DLD1 (cell line): ENCODE data around the gene CREB3L1.

Source experiments
- in situ Hi-C: cut with HindIII; loops from 2 replicates; pipeline ENCODE4 v1.10.0; 2017; ENCODE audit warnings: low sequenced_read_pairs

CREB3L1 gene

DNA sequence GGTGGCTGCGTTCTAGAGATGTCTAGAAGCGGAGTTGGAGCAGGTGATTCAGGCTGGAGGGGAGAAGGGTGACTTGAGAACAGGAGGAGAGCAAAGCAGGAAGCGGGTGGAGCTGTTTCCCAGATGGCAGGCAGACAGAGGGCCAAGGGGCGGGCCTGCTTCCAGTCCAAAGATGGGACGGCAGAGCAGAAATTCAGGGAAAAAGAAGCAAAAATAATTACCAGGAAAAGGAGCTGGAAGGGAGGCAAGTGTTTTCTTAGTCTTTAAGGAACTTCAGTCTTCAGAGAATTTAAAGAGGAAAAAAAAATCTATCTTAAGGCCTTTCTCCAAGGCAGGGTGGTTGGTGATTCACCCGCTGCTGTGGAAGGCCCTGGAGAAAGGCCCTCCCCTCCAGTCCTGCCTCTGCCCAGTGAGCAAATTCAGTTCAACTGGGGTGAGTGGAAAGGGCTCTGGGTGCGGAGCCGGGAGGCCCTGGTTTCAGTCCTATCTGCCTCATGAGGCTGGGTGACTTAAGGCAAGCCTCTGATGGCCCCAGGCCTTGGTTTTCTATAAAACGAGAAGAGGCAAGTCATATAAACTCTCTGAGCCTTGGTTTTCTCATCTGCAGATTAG is 4.5 kb upstream of the CREB3L1 start:
- in situ Hi-C loops = no loop called here

DNA sequence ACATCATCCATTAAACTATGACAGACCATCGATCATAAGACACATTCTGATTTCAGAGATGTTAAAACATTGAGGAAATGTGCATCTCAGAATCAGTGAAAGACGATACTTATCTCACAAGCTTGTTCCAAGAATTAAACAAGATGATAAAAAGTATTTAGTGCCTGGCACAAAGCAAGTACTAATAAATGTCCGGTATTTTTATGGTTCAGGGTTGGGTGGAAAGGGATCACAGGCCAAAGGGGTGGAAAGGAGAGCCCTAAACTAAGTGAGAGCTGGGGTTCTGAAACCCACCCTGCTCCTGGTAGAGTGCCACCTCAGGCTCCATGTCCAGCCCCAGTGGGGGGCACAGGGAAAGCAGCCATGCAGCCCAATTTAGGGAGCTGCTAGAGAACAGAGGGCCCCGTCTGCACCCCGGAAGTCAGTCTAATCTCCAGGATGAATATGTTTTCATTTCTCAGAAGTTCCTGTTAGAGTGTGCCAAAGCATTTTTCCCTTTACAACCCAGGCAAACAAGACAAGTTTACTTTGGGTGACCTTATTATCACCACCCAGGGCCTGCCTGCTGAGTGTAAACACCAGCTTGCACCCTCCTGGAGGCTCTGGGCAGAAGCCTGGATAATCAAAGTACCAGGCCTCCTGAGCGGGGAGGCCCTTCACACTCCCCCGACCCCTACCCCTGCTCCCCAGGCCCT is 3.8 kb upstream of the CREB3L1 start:
- in situ Hi-C loops = no loop called here

DNA sequence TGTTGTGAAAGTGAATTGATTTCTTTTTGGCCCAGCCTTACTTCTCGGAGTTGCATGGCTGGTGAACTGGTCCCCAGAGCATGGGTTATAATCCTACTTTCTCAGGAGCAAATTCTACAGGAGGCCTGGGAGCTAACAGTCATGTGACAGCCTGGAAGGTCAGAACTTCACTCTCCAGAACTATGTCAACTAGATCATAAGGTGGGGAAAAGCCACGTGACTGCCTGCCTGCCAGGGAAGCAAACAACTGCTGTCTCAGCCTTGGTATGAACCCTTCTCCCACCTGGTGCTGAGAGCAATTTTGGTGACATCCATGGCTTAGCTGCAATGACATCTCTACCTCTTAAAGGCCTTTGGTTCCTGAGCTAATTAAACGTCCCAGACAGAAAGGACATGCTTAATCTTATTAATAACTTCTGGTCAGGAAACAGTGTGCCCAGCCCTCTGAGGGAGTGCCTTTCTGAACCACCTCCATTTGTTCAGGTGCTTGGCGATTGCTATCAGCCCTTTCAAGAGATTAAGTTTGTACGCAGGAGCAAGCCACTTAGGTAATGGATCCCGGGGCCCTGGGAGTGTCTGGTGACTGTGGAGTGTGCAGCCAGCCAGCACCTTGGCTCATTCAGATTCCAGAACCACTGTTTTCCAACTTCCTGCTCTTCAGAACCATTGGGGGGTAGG is 1.4 kb upstream of the CREB3L1 start:
- in situ Hi-C loops = no loop called here

- in situ Hi-C loops = no loop called here
These were observed 195 bp upstream of the CREB3L1 start for GRCh38 chr11:46277313-46277621.

GRCh38 chr11:46278387-46279125 is 1.1 kb downstream of the CREB3L1 start:
- in situ Hi-C loops = no loop called here

DNA sequence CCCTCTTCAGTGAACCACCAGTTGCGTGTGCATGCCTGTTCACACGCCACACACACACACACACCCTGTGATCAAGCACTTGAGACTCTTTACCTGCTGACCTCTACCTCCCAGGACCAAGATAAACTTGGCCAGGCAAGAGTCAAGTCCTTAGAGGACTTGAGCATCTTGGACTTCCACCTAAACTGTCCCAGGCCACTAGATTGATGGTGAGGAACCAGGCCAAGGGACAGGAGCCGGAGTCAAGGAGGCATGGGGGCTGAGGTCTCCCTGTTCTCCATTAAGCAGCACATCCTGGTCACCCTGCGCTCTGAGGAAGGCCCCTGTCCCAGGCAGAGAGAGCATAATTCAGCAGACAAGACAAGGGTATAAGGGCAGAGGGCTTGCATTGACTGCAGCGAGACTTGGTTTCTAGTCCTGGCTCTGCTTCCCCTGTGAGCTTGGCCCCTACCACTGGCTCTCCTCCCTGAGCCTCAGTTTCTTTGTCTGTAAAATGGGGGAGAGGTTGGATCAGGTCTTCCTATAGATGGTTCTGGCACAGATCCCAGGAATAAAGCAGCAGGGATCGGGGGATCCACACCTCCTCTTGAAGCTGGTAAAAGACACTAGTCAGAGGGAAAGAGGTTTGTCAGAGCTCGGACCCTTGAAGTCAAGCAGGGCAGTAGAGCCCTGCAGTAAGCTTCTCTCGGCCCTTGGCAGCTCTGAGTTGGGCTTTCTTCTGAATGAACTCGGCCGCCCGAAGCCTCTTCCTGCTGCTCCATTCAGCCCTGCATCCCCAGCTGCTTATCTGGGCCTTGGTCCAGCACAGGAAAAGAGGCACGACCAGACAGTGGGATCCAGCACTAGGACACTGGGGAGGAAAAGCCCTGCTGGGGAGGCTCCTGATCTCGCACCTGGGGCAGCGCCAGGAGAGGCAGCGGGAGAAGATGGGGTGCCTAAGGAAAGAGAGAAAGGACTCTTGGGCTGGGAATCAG is 2.0 kb downstream of the CREB3L1 start:
- in situ Hi-C loops = no loop called here

DNA sequence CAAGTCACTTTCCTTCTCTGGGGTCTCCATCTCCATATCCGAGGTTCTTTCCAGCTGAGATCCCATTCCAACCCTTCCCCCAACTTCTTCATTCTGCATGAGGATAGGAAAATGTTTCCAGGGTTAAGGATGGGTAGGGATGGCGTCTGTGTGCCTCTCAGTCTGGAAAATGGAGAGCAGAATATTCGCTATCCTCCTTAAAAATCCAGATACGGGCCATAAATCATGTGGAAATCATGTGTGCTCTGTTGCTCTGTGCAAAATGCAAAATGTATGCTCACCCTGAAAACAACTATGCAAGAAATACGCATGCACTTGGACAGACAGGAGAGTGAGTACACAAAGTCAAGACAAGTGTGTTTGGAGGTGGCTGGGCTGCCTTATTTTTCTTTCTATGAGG is 3.2 kb downstream of the CREB3L1 start:
- in situ Hi-C loops = no loop called here

- in situ Hi-C loops = no loop called here
These were observed 3.9 kb downstream of the CREB3L1 start for GRCh38 chr11:46281371-46281831.

DNA sequence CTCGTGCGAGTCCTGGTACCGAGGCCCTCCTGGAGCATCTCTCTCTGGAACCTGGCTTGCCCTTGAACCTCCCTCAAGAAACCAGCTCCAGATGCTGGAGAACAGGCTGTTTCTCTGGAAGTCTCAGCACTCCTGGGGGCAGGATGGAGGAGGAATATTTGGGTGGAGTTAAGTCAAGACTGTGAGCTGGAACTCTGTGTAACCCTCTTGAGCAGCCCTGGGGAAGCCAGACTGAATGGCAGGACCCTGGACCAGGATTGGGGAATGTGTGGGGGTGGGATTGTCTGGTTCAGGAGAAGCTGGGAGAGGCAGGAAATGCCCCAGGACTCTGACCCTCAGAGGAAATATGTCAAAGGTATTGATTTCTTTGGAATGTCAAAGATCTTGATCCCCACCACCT is 7.7 kb downstream of the CREB3L1 start:
- in situ Hi-C loops = no loop called here

DNA sequence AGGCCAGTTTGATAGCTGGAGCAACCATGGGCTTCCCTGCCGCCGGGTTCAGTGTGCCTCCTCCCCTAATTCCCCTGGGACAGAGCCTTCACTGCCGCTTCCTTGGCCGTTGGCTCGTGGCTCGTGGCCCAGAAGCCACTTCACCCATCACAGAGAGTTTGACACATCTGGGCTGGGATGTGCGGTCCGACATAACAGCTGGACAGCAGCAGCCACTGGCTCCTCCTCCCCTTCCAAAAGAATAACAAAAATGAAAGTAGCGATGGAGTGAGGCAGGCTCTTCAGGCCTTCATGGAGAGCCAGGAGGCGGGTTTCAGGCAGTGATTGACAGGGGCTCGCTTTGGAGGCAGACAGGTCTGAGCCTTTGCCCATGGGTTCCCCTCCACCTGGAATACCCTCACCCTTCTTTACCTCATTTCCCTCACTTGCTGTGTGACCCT is 8.2 kb downstream of the CREB3L1 start:
- in situ Hi-C loops = no loop called here

DNA sequence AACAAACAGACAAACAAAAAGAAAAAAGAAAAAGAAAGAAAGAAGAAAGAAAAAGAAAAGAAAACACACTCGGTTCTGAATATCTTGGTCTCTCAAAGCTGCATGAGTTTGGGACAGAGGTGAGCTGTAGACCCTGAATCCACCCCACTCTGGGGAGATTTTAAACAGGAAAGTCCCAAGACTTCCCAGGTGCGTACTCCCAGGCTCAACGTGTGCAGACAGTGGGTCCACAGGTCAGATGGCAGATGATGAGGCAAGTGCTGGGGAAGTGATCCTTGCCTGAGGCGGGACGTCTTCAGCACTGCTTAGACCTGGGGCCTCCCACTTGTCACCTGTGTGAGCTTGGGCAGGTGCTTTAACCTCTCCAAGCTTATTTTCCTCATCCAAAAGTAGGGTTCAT is 9.3 kb downstream of the CREB3L1 start:
- in situ Hi-C loops = no loop called here

DNA sequence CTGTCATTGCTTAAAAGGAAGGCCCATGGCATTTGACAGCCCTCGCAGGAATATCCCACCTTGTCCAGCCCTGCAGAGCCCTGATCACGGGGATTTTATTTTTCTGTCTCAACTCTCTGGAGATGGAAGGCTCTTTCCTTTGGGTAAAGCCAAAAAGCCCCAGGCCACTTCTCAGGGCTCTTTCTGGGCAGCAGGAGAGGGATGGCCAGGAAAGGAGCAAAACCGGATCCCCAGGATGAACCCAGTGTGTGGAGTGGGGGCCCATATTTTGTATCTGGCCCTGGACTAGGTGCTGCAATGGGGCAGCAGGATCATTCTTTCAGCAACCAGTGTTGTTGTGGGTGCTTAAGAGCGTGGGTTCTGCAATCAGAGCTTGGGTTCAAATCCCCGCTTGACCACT is 11.0 kb downstream of the CREB3L1 start:
- in situ Hi-C loops = no loop called here

DNA sequence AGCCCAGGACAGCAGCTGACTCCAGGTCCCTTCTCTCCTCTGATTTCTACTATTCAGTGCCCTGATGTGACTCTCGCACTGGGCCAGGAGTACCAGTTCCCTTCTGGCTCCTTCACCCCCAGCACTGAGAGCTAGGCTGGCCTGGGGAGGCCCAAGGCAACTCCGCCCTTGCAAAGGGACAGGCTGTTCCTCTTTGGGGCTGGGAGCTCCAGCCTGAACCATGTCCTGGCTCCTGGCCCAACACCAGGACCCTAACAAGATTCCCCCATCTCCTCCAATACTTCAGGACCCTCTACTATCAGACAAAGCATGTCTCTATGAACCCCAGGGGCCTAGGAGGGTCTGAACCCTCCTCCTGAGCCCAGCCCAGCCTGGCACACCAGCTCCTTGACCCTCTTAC is 12.5 kb downstream of the CREB3L1 start:
- in situ Hi-C loops = no loop called here

DNA sequence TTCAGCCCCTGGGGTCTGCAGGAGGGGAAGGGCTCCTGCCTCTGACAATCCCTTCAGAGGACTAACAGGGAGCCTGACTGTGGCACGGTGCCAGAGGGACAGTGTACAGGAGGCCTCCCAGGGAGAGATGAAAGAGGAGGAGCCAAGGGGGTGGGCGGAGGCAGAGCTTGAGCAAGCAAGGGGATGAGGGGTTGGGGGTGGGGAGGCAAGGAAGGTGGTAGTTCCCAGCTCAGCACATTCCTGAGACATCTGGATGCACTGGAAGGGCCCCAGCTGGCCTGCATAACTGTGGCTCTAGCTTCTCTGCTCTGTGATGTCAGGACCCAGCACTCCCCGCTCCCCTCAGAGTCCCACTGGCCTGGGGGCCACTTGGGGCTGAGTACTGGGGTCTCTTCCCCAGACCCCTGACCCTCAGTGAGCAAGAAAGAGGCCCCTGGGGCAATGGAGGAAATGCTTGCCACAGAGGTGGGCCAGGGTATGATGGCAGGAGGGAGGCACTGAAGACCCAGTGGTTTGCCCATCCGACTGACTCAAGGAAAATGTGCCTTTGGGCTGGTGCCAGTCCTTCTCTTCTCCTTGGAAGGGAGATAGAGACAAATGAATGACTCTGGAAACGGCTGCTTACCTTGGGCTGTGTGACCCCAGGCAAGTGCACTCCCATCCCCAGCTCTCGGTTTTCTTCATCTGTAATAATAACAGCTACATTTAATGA is 13.3 kb downstream of the CREB3L1 start:
- in situ Hi-C loops = no loop called here

DNA sequence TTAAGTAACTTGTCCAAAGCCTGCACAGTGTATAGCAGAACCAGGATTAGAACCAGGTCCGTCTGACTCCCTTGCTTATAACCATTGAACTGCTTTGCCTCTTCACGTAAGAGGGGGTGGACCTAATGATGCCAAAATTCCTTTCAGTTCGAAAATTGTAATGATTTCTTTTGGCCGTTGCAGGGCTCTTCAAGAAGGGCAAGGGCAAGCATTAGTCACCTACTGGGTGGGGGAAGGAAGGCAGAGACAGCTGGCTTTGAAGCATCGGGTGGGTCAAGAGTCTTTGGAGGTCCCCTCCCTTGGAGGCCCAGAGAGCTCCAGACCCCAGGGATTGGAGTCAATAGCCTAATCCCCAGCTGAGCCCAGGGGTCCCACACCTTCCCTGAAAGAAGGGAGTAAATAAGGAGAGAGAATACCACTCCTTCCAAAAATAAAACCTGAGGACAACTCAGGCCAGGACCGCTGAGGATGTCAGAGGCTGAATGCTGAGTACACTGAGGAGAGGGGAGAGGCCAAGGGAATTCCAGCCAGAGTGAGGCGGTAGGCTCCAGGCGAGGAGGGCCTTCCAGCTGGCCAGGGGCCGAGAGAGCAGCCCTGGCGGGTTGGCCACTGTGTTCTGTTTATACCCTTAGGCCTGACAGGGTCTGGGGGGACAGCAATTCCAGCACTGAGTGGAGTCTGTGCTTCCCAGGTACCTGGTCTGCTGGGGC is 14.1 kb downstream of the CREB3L1 start:
- in situ Hi-C loops = no loop called here

DNA sequence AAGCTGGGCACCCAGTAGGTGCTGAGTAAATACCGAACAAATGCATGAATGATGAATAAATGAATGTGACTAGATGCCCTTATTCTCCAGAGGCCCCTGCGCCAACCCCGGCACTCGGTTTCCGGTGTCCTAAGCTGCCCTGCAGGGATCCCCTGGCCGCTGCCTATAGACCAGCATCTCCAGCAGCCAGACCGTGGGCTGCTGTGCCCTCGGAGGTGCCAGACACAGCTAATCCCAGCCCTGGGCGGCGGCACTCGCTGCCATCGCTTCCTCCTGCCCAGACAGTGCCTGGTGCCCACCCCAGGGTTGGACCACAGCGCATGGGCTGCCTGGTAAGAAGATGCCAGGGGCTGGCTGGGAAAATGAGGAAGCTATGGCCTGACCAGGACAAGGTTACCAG is 15.6 kb downstream of the CREB3L1 start:
- in situ Hi-C loops = no loop called here

- in situ Hi-C loops = no loop called here
These were observed 16.2 kb downstream of the CREB3L1 start for GRCh38 chr11:46293641-46294103.

- in situ Hi-C loops = no loop called here
These were observed 17.2 kb downstream of the CREB3L1 start for GRCh38 chr11:46294365-46295309.
